Measurements from ENCODE around the gene DEFB132.

GRCh38 chr20:221258-221830, 36.2 kb upstream of the DEFB132 start:
- TF ChIP-seq MYC (CRISPR knock-in tag; IDR thresholded peaks at IDR 0.05; ENCODE audit: borderline replicate concordance), result no peak
- no peak for TF ChIP-seq ZNF101 (CRISPR knock-in tag; IDR thresholded peaks at IDR 0.05; ENCODE audit: borderline replicate concordance, low read depth)
- no peak for TF ChIP-seq BCLAF1 (IDR thresholded peaks at IDR 0.05)
- no peak for TF ChIP-seq NPAS2 (CRISPR knock-in tag; IDR thresholded peaks at IDR 0.05; ENCODE audit: borderline replicate concordance)
- TF ChIP-seq ZNF121 (CRISPR knock-in tag; IDR thresholded peaks at IDR 0.05), result no peak
- no peak for TF ChIP-seq ZNF138 (CRISPR knock-in tag; IDR thresholded peaks at IDR 0.05; ENCODE audit: low read depth)
- TF ChIP-seq SMC3 (IDR thresholded peaks at IDR 0.05; ENCODE audit: low read length), result no peak
- no peak for TF ChIP-seq RAD21 (CRISPR knock-in tag; IDR thresholded peaks at IDR 0.05)
- TF ChIP-seq FOXA3 (CRISPR knock-in tag; IDR thresholded peaks at IDR 0.05), result no peak
- TF ChIP-seq RFXANK (CRISPR knock-in tag; IDR thresholded peaks at IDR 0.05), result no peak
- TF ChIP-seq SP5 (CRISPR knock-in tag; IDR thresholded peaks at IDR 0.05; ENCODE audit: borderline replicate concordance, low read depth), result no peak
- TF ChIP-seq POLR2AphosphoS5 (IDR thresholded peaks at IDR 0.05; ENCODE audit: low read depth, low read length), result no peak
- no peak for TF ChIP-seq ZNF431 (CRISPR knock-in tag; IDR thresholded peaks at IDR 0.05; ENCODE audit: borderline replicate concordance, low read depth)

All from HepG2 (cell line).